Ecto neural progenitor cell (in vitro differentiated cells): ENCODE measurements around the gene CALHM3.

Experiments used
- DNase-seq: peaks from one replicate; pipeline ENCODE4 v3.0.0-alpha.2; 2018; ENCODE audit warnings: low spot score

Gene CALHM3

GRCh38 chr10:103450201-103450695, 28.8 kb downstream of the CALHM3 start:
- no peak for DNase-seq

GRCh38 chr10:103449208-103450144, 29.6 kb downstream of the CALHM3 start:
- DNase-seq = no peak

DNA sequence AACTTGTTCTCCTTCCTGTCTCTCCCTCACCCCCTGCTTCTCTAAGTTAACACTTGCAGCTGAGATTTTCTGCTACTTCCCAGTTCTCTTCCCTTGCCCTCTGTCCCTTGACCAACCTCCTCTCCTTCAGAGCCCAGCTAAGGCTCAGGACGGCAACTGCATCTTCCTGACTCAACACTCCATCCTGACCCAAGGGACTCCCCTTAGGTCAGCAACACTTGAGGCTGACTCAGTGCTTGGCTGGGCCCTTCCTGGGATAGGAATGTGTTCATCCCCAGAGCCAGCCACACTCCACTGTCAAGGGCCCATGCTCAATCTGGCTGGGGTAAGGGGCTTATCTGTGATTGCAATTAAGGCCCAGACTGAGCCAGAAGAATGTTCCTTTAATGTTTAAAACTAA, 30.3 kb downstream of the CALHM3 start:
- no peak for DNase-seq

- DNase-seq = no peak
Observed at GRCh38 chr10:103447187-103447586, 31.9 kb downstream of the CALHM3 start.

- no peak for DNase-seq
Observed at GRCh38 chr10:103445767-103446567, 33.1 kb downstream of the CALHM3 start.

GRCh38 chr10:103445366-103445765, 33.7 kb downstream of the CALHM3 start:
- no peak for DNase-seq

- DNase-seq = no peak
Observed at GRCh38 chr10:103444478-103444877, 34.6 kb downstream of the CALHM3 start.

- DNase-seq = no peak
Observed at GRCh38 chr10:103443475-103444185, 35.4 kb downstream of the CALHM3 start.

GRCh38 chr10:103442031-103442461, 37.0 kb downstream of the CALHM3 start:
- DNase-seq = no peak

- no peak for DNase-seq
Observed at GRCh38 chr10:103441611-103442010, 37.4 kb downstream of the CALHM3 start.

DNA sequence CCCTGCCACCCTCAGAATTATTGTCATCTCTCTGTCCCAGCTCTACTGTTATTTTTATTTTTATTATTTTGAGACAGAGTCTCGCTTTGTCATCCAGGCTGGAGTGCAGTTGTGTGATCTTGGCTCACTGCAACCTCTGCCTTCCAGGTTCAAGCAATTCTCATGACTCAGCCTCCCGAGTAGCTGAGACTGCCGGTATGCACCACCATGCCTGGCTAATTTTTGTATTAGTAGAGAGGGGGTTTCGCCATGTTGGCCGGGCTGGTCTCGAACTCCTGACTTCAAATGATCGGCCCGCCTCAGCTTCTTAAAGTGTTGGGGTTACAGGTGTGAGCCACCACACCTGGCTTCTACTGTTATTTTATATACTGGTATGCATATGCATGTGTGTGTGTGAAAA, 37.8 kb downstream of the CALHM3 start:
- no peak for DNase-seq

GRCh38 chr10:103440416-103440815, 38.6 kb downstream of the CALHM3 start:
- DNase-seq = no peak

- DNase-seq = no peak
Observed at GRCh38 chr10:103439776-103440175, 39.3 kb downstream of the CALHM3 start.

DNA sequence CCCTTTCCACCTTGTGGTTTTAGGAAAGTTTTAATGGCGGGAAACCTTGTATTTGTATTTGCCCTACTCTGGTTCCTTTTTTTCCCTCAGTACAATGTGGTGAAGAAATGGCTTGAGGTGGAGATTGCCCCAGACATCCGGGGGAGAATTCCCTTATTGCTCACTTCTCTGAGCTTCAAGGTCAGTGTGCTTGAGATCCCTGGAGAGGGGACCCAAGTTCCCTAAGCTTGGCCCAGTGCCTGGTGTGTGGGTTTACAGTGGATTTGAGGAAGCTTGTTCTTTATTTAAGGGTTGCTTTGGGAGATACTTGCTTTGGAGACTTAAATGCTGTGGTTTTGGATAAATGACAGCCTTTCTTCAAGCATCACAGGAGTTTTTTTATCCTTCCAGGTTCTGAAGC, 45.2 kb downstream of the CALHM3 start:
- no peak for DNase-seq

DNA sequence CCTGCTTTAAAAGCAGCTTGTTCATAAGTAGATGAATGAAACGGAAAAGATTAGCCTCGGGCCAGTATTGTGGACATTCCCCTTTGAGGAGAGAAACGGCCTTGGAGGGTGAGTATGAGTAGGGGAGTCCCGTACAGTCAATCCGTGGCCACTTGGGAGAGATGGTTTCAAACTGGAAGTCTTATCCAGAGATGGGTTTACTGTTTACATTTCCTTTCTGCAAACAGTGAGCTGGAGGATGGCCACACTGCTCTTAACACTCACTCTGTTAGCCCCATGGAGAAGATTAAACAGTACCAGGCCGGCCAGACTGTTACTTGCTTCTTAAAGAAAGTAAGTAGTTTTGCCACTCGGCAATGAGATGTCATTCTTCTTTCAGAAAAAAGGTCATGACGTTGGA, 47.1 kb downstream of the CALHM3 start:
- no peak for DNase-seq

DNA sequence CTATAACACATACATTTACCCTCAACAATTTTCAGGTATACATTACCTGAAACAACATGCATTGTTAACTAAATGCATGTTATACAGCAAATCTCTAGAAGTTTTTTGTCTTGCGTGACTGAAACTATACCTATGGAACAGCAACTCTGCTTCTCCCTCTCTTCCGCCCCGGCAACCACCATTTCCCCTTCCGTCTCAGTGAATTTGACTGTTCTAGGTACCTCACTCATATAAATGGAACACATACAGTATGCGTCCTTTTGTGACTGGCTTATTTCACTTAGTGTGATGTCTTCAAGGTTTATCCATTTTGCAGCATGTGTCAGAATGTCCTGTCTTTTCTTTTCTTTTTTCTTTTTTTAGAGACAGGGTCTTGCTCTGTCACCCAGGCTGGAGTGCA, 49.4 kb downstream of the CALHM3 start:
- DNase-seq = no peak

DNA sequence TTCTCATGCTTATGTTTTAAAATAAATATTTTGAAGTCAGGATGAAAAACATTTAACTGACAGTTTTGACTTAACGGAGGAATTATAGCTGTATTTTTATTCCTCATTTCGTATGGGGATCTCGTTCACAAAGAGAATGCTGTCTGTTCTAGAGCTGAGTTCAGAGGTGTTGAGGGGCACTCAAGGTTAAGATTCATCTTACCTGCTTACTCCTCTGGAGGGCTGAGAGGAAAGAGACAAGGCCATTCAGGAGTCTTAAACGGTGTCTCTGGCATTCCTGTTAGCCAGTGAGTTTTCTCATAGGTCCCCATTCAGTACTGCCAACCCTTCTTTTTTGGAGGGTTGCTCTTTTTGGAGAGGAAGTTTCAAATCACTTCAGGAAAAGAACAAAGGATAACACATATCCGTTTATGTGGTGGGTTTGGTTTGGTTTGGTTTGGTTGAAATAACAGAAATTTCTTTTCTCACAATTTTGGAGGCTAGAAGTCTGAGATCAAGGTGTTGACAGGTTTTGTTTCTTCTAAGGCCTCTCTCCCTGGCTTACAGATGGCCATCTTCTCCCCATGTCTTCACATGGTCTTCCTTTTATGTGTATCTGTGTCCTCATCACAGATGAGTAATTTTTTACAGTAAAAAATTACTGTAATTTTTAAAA, 49.9 kb downstream of the CALHM3 start:
- DNase-seq = no peak

DNA sequence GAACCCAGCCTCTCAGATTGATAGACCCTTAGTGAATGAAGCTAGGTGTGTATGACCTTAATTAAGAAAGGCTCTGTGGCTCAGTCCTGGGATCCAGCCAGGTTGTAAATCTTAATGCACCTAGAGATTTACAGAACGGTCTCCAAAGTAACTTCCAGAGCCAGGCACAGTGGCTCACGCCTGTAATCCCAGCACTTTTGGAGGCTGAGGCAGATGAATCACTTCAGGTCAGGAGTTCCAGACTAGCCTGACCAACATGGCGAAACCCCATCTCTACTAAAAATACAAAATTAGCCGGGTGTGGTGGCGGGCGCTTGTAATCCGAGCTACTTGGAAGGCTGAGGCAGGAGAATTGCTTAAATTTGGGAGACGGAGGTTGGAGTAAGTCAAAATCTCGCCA, 51.2 kb downstream of the CALHM3 start:
- no peak for DNase-seq

- DNase-seq = no peak
Observed at GRCh38 chr10:103423748-103424147, 55.3 kb downstream of the CALHM3 start.
